Hepatic stellate cell (primary cell): Measurements from ENCODE around the gene TMEM168.
"Not testable (repeated sequence)": the region's sequence is repeated elsewhere in the genome, so short reads cannot be mapped to it uniquely, and the experiment has no call there.

ENCODE experiments used
- DNase-seq: peaks from one replicate; pipeline ENCODE4 v3.0.0; 2011; ENCODE audit warnings: low spot score

TMEM168 gene

DNA sequence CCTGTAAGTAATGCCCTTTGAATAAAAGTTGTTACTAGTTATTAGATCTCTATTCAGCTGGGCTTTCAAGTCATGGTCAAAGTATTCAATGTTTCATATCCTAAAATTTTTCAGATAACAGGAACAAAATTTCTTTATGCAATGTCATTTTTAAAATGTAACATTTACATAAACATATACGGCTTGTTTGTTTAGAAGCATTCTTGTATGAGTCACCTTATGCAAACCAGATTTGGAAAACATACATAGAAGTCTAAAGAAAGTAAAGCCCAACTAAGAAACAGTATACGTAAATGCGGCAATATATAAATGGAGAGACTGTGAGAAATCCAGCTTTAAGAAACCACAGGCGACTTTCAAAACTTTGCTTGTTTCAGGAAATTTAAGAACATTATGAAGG lies 10.5 kb downstream of the TMEM168 start:
- DNase-seq: no peak

DNA sequence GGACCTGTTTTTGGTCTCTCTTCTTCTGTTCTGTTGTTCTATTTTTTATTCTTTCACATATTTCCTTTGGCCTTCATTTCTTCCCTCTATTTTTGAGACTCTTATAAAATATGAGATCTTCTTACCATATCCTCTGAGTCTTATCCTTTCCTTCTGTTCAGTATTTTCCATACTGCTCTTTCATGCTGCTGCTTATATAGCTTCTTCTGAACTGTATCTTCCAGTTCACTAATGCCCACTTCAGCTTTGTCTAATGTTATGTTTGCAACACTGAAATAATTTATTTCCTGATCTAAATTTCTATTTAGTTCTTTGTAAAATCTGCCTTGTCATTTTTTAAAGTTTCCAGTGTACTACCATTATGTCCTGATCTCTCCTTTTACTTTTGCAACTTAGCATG lies 12.8 kb downstream of the TMEM168 start:
- no peak for DNase-seq

DNA sequence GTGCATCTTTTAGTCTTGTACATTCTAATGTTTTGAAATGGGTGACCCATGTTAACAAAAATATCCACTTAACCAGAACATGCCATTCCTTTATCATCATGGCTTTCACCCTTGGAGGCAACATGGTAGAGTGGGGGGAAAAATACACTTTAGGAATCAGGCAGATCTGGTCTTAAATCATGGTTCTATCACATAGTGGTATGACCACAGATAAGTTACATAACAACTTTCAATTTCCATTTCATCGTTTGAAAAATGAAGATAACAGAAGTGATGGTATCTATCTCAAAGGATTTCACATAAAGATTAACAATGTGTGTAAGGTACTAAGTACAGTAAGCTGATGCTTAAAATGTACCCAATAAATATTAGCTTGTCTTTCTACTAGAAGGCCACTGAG lies 19.0 kb downstream of the TMEM168 start:
- DNase-seq: no peak

DNA sequence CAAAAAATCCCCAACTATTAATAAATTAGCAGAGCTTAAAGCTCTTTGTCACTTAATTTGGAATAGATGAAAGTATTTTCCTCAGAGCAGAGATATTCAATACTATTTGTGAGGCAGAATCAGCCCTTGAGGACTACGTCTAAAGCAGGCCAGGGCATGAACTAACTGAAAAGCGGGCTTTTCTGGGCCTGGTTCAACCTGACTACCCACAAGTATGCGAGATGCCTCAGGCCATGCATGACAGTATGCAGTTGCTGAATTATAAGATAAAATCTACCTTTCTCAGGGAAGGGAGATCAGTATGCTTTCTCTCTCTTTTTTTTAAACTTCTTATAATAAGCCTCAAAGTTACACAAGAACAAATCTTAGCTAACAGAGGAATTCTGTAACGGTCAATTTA lies 20.1 kb downstream of the TMEM168 start:
- no peak for DNase-seq

DNA sequence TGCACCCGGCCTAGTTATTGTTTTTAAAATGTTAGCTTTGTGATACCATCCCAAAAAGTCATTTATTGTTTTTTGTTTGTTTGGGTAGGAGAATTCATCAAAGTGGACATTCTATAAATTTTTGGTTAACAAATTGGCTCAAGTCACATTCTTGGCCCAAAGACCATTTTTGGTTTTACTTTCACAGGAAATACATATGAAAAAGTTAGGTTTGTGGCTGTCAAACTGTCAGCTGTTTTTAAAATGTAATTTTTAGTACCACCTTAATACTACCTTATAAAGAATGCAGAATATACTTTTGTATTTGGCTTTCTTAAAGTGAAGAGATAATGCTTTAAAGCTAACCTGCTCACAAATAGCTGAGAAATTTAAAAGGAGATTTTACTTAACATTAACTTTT lies 25.1 kb downstream of the TMEM168 start:
- DNase-seq: no peak

DNA sequence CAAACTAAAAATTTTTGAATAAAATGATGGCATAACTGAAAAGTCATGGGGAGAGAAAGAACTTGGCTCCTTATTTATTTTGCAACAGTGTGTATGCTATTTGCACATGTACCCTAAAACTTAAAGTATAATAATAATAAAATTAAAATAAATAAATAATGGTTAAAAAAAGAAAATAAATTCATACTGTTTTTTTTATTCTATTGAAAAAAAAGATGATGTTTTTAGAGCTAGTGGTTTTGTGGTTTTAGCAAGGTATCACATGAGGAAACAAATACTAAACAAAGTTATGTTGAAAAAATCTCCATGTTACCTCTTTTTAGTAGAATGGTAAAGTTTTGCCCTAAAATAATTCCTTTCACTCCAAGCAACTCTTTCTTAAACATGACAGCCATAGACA lies 26.2 kb downstream of the TMEM168 start:
- DNase-seq: no peak

DNA sequence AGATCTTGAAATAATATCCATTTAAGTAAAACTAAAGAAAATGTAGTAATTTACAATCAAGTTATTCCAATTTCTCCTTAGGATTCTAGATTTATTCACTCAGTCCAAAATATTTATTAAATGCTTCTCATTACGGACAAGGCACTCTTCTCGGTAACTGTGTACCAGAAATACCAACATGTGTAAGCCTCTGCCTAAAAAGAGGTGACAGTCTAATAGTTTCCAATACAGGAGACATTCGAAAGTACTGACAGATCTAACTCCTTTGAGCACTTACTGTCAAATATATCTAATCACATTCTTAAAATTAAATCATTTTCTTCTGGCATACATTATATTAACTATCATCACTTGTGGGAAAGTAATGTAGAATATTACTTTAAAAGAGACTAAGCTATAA lies 26.9 kb downstream of the TMEM168 start:
- no peak for DNase-seq

DNA sequence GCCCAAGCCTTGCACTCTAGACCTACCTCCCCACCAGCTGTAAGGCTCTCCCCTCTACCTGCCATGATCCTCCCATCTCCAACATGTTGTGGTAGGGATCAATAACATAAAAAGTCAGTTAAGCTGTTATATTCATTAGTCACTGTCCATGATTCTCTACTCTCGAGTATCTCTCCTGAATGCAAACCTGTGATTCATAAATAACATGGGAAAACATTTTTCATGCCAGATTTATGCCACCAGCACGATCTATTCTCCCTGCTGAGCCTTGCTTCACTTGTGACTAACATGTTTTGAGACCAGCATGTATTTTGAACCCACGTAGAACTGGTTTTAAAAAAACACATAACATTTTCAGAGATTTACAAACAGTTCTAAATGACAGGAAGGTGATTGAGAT lies 30.3 kb downstream of the TMEM168 start:
- DNase-seq: no peak

DNA sequence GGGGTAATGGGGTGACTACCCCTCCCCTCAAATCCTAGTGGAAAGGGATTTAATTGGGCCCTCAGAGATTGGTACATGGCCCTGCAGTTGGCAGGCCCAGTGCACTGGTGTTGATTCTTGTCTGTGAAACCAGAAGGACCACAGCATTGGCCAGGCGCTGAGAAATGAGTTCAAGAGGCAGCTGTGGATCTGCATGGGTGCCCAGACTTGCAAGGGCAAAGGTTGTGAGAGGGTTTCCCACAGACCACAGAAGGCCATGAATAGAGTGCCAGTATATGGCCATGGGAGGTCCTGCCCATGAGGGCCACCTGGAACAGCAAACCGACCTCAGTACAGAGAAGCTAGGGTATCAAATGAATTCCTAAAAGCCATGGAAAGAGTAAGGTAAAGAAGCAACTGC lies 32.9 kb downstream of the TMEM168 start:
- DNase-seq: no peak

DNA sequence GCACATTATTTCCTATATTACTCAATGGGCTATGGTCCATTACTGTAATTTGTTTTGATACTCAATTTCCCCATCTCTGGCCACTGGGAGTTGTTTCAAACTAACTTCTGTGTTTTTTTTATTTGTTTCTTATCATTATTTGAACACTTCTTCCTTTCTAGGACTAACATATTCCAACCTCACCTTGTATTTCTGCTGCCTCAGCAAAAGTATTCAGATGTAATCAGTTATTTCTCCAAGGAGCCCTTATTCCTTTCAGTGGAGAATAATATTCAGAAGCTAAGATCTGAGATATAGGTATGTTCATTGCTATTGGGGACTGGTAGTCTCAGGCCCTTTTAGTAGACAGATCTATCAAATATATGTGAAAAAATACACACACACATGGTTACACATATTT lies 36.9 kb downstream of the TMEM168 start:
- DNase-seq: no peak

DNA sequence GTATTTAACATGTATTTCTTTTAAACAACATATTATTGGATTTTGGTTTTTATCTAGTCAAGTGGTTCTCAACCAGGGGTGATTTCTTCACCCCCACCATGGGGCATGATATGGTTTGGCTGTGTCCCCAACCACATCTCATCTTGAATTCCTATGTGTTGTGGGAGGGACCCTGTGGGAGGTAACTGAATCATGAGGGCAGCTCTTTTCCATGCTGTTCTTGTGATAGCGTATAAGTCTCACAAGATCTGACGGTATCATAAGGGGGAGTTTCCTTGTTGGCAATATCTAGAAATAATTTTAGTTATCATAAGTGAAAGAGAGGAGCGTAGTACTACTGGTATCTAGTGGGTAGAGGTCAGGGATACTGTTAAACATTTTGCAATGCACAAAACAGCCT lies 37.6 kb downstream of the TMEM168 start:
- no peak for DNase-seq

DNA sequence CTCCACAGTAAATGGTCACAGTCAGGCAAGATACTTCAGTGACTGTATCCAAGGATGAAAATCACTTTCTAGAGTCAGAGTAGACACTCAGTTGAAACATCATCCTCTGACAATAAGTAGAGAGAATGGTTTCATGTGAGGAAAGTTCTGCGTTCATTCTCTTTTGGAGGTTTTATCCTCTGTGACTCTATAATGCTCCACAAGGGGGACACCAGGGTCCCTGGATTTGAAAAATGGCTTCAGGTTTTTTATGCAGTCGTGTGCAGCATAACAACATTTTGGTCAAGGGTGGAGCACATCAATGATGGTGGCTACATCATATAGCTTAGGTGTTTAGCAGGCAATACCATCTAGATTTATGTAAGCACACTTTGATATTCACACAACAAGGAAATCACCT lies 40.4 kb downstream of the TMEM168 start:
- no peak for DNase-seq

DNA sequence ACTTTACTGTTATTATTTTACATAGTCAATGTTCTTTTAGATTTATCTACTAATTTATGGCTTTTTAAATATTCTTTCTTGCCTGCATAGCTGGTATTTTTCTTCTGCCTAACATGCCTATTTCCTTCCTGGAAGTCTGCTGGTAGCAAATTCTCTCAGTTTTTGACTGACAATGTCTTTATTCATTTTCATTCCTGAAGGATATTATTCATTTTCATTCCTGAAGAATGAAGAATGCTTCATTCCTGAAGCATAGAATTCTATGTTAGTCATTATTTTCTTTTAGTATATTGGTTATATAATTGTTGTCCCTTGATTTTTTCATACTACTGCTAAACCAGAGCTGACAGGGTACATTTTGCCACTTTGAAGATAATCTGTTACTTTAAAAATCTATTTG lies 41.8 kb downstream of the TMEM168 start:
- DNase-seq: peak; percentile 6

DNA sequence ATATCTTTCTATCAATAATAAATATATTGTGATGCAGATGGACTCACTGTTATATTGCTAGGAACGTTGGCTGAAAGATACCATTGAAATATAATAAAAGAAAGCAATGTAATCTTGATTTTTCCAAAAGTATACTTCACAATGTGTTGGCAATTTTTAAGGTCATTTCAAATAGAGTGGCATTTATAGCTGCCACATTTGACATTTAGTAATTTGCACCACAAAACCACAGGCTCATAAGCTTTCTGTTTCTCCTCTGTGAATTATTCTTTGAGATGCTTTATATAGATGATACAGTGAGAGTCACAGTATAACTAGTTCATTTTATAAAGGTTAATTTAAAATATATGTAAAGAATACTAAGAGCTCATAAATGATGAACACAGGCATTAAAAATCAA lies 44.6 kb downstream of the TMEM168 start:
- DNase-seq: no peak

DNA sequence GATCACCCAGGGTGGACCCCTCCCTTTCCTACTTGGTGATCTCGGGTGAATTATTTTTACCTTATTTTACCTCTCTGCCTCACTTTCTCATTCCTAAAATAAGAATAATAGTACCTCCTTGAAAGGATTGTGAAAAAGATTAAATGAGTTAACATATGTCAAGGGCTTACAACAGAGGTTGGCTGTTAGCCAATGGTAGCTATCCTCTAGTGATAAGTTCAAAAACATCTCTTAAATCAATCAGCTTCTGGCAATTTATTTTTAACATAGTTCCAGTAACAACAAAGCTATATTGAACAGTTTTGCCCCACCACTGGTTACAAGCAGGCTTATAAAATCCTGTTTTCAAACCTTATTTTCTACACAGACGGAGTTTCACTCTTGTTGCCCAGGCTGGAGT lies 45.4 kb downstream of the TMEM168 start:
- DNase-seq: no peak

DNA sequence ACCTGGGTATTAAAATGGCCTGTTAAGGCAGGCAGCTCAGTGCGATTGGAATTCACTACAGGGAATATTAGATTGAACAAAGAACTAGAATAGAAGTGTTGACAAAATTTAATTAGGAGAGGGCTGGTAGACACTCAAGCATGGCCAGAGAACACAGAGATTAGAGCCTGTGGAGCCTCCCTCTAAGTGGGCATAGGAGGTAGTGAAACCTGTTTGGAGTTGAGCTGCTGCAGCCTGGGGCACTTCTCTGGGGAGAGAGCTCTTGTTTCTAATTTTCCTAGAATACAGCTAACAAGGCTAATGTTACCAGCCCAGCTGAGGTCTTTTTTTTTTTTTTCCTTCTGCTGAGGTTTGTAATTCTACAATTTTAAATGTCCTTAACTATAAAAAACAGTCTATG lies 46.4 kb downstream of the TMEM168 start:
- no peak for DNase-seq

DNA sequence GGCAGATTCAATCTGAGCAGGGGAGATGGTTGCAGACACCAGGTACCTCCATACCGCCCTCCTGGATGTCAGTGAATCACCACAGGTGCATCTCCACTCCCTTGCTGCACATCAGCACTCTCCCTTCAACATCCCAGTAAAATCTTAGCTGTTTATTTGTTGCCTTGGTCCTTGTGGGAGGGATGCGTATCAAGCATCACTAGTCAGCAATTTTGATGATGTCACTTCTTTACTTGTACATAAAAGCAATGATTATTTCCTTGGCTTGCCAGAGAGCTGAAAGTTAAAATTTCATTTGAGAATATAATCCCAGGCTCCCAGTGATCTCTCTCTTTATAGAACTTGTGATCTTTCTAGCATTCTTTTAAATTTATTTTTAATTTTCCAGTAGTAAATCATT lies 49.5 kb downstream of the TMEM168 start:
- no peak for DNase-seq

DNA sequence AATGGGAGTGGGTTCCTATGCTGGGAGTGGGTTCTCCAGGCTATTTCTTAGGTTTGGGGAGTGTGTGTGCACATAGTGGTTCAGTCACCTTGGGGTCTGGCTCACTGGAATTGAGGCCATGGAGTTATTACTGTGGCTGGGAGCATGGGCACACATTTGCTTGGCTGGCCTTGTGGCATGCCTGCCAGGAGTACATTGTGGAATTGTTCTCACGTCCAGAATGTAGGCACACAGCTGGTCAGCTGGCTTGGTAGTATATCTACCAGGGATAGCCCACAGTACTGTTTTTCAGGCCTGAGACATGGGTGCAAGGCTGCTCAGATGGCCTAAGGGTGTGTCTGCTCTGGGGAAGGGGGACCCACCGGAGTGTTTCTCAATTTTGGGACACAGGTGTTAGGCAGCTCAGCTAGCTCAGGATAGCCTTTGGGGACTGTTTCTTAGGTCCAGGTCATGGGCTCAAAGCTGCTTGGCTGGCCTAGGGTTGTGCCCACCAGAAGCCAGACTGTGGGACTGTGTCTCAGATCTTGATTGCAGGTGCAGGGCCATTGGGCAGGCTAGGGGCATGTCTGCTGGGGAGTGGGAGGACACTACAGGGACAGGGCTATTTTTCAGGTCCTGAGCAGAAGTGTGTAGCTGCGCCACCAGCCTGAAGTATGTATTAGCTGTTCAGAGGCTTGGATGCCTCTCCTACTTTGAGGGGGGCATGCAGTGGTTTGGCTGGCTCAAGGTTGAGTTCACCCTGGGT lies 50.6 kb downstream of the TMEM168 start:
- DNase-seq: no peak

DNA sequence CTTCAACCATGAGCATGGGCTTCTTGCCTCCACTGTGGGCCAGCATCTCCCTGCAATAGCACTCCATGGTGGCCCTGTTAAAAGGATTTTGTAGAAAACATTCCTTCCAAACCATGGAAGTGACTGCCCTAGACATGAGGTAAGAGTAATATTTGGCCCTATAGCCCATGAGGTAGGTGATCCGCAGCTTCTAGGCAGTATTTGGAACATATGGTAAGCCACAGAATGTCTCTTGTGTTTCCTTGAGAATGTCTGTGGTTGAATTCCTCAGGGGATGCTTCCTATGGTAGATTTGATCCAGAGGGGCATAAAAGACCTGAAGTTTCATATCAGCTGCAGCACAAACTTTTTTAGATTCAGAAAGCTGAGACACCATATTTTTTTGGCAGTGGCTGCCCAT lies 54.9 kb downstream of the TMEM168 start:
- DNase-seq: no peak

DNA sequence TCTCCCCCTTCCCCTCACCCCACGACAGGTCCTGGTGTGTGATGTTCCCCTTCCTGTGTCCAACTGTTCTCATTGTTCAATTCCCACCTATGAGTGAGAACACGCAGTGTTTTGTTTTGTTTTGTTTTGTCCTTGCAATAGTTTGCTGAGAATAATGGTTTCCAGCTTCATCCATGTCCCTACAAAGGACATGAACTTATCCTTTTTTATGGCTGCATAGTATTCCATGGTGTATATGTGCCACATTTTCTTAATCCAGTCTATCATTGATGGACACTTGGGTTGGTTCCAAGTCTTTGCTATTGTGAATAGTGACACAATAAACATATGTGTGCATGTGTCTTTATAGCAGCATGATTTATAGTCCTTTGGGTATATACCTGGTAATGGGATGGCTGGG lies 58.9 kb downstream of the TMEM168 start:
- DNase-seq: not testable (repeated sequence)

DNA sequence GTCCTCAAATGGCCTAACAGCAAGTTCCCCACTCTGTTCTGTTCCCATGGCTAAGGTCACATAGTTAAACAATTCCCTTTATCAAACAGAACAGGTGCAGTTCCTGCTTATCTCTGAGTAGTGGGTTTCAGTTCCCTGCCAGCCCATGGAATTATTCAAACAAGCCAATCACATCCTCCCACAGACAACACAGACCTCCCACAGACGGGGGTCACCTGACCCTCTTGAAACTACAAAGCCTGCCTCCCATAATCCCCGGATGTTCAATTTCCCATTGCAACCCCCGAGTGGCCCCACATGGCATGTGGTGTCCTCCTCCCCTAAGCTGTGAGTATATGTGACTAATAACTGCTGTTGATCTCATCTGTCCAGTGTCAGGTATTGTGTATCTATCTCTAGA lies 64.1 kb downstream of the TMEM168 start:
- no peak for DNase-seq

DNA sequence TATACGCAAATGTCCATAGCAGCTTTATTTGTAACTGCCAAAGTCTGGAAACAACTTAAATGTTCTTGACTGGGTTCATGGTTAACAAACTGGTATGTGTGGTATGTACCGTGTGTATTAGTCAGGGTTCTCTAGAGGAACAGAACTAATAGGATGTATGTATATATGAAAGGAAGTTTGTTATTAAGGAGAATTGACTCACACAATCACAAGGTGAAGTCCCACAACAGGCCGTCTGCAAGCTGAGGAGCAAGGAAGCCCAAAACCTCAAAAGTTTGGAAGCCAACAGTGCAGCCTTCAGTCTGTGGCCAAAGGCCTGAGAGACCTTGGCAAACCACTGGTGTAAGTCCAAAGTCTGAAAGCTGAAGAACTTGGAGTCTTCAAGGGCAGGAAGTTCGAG lies 66.8 kb downstream of the TMEM168 start:
- no peak for DNase-seq

DNA sequence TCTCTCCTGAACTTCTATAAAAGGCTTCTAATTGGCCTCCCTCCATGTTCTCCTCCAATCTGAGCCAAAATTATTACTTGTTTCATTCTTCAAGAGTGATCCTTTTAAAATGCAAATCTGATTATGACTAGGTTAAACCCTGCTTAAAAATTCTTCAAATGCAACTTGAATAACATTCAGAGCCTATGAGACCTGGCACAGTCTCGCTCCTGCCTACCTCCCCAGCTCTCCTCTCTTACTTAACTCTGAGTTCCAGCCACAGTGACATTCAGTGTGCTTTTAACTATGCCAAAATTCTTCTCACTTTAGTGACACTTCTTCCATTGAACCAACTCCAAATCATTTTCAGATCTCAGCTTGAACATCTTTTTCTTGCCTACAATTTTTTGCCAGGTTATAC lies 68.8 kb downstream of the TMEM168 start:
- no peak for DNase-seq

DNA sequence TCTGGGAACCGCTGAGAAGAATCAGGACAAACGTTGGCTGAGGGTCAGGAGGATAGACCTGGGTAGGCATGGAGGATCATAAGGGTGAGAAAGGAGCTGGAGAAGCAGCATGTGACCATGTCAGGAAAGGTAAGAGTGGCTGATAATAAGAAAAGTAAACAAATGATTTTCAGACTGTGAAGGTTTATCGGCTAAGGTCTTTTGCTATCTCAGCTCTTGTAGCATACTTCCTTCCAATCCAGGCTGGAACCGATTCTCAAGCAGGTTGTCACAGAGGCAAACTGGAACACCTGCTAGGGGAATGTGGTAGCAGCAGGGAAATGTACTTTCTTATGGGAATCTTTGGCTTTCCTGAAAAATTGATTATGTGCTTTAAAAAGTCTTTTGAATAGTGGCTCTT lies 74.7 kb downstream of the TMEM168 start:
- no peak for DNase-seq

DNA sequence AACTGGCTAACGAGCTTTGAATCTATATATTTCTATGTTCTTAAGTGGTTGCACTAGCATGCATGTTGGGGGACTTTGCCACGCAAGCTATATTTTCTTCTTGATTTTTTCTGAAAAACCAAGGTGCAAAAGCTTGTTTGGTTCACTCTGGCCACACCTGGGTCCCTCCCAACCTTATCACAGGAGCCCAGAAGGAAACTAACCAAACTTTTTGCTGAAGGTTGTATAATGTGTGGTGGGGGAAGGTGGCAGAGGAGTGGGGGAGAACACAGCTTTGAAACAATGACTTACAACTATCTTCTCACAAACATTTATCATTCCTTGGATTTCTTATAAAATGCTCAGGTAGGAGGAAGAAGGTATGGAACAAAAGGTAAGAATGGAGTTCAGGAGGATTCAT lies 75.3 kb downstream of the TMEM168 start:
- DNase-seq: no peak
